Right lobe of liver (tissue), 4 donors: Measurements from ENCODE around the gene LMOD2.

Experiments used
- POLR2A ChIP-seq: fragments of 450-650 bp; IDR thresholded peaks from one replicate; pipeline ENCODE4 v1.6.1; 2017; ENCODE audit warnings: antibody characterized with exemption, mild to moderate bottlenecking
- TF ChIP-seq, protein P1 (sequence below), 4 donors: fragments of 200-600 bp in 3 of 4; fragments of 450-650 bp in 1 of 4; IDR thresholded peaks; one replicate each; pipeline versions ENCODE4 v1.5.1 to v1.8.0; 2016 to 2022; ENCODE audit warnings: antibody characterized with exemption in 4 of 4, mild to moderate bottlenecking in 2 of 4
- donor health status: DM: no; HTN: no; CAD: no.
- donor health status: DM: no; HTN: no; CAD: no.
- donor health status: DM: no; HTN: yes; CAD: no.

DNA sequence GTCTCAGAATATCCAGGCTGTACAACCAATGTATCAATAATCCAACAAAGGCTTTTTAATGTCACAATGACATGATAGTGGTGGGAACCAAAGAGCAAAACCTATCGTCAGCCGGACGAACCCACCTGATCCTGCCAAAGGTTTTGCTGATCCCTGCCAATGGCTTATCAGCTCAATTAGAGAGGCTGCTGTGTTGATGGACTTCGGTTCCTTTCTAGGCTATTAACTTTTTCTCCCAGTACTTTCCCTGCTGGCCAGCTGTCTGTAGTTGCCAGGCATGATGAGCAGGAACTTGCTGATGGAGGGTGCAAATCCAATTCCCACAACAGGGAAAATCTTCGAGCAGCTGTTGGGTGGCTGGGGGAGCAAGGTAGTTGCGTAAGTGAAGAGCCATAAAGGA is 2.4 kb downstream of the LMOD2 start:
- TF ChIP-seq, protein P1, sequence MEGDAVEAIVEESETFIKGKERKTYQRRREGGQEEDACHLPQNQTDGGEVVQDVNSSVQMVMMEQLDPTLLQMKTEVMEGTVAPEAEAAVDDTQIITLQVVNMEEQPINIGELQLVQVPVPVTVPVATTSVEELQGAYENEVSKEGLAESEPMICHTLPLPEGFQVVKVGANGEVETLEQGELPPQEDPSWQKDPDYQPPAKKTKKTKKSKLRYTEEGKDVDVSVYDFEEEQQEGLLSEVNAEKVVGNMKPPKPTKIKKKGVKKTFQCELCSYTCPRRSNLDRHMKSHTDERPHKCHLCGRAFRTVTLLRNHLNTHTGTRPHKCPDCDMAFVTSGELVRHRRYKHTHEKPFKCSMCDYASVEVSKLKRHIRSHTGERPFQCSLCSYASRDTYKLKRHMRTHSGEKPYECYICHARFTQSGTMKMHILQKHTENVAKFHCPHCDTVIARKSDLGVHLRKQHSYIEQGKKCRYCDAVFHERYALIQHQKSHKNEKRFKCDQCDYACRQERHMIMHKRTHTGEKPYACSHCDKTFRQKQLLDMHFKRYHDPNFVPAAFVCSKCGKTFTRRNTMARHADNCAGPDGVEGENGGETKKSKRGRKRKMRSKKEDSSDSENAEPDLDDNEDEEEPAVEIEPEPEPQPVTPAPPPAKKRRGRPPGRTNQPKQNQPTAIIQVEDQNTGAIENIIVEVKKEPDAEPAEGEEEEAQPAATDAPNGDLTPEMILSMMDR (IDR thresholded peaks at IDR 0.05), result no peak
- no peak for TF ChIP-seq POLR2A
